GM19395 (cell line): ENCODE data around the gene LIM2.
A peak's percentile ranks its signal among the peaks of the same experiment; 100 is the strongest.

Experiments
- ATAC-seq: cut with Tn5 transposase; IDR thresholded peaks from one replicate; pipeline ENCODE4 v1.9.1; 2021; ENCODE audit warnings: mild to moderate bottlenecking, moderate library complexity; ENCODE audit not compliant: unreplicated experiment

LIM2 gene

GRCh38 chr19:51366389-51367254 is 21.2 kb downstream of the LIM2 start:
- peak; percentile 57 for ATAC-seq

- ATAC-seq: peak; percentile 4
Observed at GRCh38 chr19:51365965-51366388, 21.8 kb downstream of the LIM2 start, which contains the start of gene ETFB. ETFB (minus strand) TSS chr19:51366388; CDS start chr19:51366326, 62 bp downstream.

GRCh38 chr19:51365211-51365964 is 22.4 kb downstream of the LIM2 start:
- no peak for ATAC-seq

DNA sequence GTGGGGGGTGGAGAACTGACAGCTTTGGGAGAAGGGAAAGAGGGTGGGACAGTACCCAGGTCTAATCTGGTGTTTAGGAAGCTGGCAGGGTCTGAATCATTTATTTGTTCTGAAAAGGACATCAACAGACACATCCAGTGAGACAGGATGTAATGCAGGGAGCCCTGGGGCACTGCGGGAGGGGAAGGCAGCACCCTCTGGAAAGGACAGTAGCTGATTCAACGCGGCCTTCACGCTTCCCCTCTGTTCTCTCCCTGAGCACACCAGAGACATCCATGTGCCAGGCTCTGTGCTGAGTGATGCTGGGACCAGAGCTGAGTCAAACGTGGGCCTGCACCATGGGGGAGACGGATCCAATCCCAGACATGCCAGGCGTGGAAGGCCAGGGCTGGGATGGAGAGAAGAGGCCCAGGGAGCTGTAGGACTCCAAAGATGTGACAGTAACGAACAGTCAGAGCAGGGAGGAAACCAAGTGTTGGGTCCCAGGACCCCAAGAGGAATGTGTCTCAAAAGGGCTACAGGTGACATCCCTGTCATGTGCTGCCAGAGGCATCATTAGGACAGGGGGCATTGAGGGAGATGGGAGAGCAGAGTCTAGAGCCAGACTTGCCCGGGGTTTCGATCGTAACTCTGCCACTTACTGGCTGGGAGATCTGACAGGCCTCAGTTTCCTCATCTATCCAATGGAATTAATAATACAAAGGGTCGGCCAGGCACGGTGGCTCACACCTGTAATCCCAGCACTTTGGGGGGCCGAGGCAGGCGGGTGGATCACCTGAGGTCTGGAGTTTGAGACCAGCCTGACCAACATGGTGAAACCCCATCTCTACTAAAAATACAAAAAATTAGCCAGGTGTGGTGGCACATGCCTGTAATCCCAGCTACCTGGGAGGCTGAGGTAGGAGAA is 23.3 kb downstream of the LIM2 start:
- ATAC-seq: no peak

DNA sequence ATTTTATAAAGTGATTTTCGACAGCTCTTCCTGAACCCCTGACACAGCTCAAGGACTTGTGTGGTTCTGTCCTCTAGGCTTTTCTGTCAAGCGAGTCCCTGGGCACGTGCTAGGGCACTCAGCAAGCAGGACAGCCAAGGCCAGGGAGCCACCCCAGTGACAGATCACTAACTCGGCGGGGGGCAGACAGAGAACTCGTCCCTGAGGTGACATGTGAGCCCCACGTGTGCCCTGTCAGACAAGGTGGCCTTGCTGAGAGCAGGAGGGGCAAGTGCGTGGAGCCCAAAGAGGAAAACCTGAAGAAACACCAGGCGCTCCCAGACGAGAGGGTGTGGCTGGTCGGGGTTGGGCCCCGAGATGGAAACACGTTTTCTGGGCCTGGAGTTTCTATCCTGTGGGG is 26.5 kb downstream of the LIM2 start:
- no peak for ATAC-seq

GRCh38 chr19:51359294-51359693 is 28.5 kb downstream of the LIM2 start:
- ATAC-seq: no peak

- no peak for ATAC-seq
Observed at GRCh38 chr19:51357952-51358351, 29.8 kb downstream of the LIM2 start.

DNA sequence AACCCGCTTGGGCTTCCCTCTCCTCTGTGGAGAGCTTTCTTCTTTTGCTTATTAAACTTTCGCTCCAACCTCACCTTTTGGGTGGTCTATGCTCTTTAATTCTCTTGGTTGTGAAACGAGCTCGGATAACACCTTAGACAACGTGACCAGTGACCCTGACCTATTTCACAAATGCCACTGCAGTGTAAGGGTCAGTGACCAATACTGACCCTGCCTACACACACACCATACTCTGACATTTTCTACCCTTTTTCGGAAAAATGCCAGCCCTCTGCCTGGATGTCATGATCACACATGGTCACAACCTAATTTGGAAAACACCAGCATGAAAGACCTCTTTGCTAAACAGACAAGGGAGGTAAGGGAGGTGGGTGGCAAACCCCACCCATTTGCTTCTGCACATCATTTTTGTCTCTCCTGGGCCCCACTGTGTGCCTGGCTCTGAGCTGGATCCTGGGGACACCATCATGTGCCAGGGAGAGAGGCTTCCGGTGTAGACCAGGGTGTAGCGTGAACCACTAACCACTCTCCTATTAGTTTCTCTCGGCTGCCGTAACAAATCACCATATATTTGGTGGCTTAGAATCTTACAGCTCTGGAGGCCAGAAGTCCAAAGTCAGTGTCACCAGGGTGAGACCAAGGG is 31.5 kb downstream of the LIM2 start:
- no peak for ATAC-seq

- no peak for ATAC-seq
Observed at GRCh38 chr19:51354742-51355148, 33.0 kb downstream of the LIM2 start.

GRCh38 chr19:51354103-51354741 is 33.6 kb downstream of the LIM2 start:
- ATAC-seq: no peak

DNA sequence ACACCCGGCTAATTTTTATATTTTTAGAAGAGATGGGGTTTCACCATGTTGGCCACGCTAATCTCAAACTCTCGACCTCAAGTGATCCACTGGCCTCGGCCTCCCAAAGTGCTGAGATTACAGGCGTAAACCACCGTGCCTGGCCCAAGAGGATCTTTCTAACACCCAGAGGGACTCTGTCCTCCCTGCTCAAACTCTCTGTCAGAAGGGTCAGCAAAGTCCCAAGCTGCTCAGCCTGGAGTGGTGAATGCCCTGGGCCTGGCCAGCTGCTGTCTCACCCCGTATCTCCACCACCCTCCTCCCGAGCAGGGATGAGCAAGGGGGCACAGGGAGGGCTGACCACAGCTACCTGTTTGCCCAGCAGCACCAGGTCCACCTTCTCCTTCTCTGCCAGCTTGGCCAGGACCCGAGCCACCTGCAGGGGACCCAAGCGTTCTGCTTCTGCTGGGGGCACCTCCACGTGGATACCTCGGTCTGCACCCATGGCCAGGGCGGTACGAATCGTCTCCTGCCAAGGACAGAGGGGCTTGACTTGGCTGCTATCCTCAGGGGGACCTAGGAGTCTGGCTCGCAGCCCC is 34.9 kb downstream of the LIM2 start:
- no peak for ATAC-seq

GRCh38 chr19:51351266-51351990 is 36.3 kb downstream of the LIM2 start:
- no peak for ATAC-seq

DNA sequence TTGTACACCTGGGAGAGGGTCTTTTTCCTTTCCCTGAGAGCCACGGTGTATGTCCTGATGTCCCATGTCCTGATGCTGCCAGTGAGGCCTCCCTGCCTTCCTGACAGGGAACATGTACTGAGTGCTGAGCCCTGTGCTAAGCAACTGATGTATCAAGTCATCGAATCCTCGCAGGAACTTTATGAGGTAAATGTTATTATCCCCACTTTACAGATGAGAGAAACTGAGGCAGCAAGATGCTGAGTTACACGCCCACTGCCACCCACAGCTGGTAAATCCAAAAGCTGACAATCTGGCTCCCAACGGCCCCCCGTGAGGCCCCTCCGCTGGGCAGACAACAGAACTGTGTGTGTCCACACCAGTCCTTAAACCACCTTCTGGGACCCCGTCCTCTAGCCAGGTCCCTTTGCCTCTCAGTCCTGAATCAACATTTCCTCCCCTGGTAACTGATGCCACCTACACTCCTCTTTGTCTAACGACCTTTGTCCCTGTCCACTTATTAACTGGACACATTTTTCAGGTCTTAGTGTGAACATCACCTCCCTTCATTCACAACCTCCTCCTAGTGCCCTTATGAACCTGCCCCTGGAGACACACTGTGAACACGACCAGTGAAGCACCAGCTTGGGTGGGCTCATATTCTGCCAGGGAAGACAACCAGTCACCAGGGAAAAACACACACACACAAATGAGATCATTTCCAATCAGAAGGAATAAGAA is 40.4 kb downstream of the LIM2 start:
- ATAC-seq: no peak

GRCh38 chr19:51346742-51347141 is 41.0 kb downstream of the LIM2 start:
- no peak for ATAC-seq

- ATAC-seq: no peak
Observed at GRCh38 chr19:51345076-51345620, 42.6 kb downstream of the LIM2 start.

DNA sequence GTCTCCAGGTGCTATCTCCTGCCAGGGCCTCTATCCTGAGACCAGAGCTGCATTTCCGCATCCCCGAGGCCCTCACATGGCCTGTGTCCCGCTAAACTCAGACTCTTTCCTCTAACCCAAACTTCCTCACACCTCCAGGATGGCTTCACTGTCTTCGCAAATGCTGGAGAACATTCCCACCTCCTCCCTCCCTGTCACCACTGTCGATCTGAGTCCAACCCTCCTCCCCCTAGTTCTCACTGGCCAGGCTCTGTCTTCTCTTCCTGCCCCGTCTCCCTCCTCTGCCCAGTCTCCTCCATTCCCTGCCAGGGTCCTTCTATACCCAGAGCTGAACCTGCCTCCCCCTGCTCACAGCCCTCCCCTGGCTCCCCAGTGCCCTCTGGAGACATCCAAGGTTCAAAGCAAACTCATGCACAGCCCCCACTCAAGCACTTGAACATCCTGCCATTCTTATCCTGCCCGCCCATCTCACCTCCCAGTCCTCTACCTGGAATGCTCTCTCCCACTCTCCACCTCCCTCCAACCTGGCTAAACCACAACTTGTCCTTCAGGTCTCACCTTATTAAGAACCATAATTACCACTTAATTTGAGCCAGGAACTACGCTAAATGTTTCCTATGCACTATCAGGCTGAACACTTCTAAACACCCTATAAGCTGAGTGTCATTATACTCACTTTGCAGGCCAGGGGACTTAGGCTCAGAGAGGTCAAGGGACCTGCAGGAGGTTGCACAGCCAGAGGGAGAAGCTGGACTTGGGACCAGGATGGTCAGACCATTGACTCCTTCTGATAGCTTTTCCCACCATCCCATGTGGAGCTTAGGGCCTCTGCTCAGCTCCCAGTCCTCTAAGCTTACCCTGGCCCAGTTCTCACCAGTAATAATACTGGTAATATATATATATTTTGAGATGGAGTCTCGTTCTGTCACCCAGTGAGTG is 44.9 kb downstream of the LIM2 start:
- ATAC-seq: no peak
